Measurements from ENCODE around the gene ST6GALNAC3. TPM values are rescaled to one million over a fixed set of nuclear protein-coding genes. Genes with fewer than 3 reads are reported as not detected.
"Not testable (repeated sequence)": the region's sequence is repeated elsewhere in the genome, so short reads cannot be mapped to it uniquely, and the experiment has no call there.

ST6GALNAC3 gene
- total RNA-seq, 1 donor from 2014 or later, result 4.7 TPM

- Mint-ChIP-seq H3K27me3 (ENCODE audit: low read depth) (peaks cover 3% of the 10 kb centered on the region), H3K27ac (ENCODE audit: unreplicated experiment) (no peak overlapping the region), H3K4me3 (ENCODE audit: unreplicated experiment) (no peak overlapping the region)
Measured at GRCh38 chr1:76048926-76049325, 25.6 kb upstream of the ST6GALNAC3 start.

GRCh38 chr1:76049498-76049897 lies 25.0 kb upstream of the ST6GALNAC3 start:
- H3K4me3 Mint-ChIP-seq (ENCODE audit: unreplicated experiment), result no peak overlapping the region
- H3K4me1 Mint-ChIP-seq (ENCODE audit: low read depth), result peaks cover 4% of the 10 kb centered on the region
- H3K36me3 Mint-ChIP-seq (ENCODE audit: low read depth), result no peaks in the 10 kb centered on the region
- no peak for TF ChIP-seq CTCF (IDR thresholded peaks at IDR 0.05)
- DNase-seq (ENCODE audit: low spot score), result no peak
- H3K27ac Mint-ChIP-seq (ENCODE audit: unreplicated experiment), result no peak overlapping the region
- H3K27me3 Mint-ChIP-seq (ENCODE audit: low read depth), result peaks cover 3% of the 10 kb centered on the region
- H3K9me3 Mint-ChIP-seq (ENCODE audit: low read depth), result no peaks in the 10 kb centered on the region

More at GRCh38 chr1:76048926-76049325, 25.6 kb upstream of the ST6GALNAC3 start:
- no peak for DNase-seq (ENCODE audit: low spot score)
- no peak for TF ChIP-seq CTCF (IDR thresholded peaks at IDR 0.05)
- Mint-ChIP-seq H3K36me3 (ENCODE audit: low read depth) (no peaks in the 10 kb centered on the region), H3K4me1 (ENCODE audit: low read depth) (peaks cover 4% of the 10 kb centered on the region), H3K9me3 (ENCODE audit: low read depth) (no peaks in the 10 kb centered on the region)

- not testable (repeated sequence) for H3K9me3 Mint-ChIP-seq (ENCODE audit: low read depth); DNase-seq (ENCODE audit: low spot score); H3K4me3 Mint-ChIP-seq (ENCODE audit: unreplicated experiment); H3K27me3 Mint-ChIP-seq (ENCODE audit: low read depth); H3K36me3 Mint-ChIP-seq (ENCODE audit: low read depth); H3K27ac Mint-ChIP-seq (ENCODE audit: unreplicated experiment); H3K4me1 Mint-ChIP-seq (ENCODE audit: low read depth)
Measured at GRCh38 chr1:76050073-76050472, 24.5 kb upstream of the ST6GALNAC3 start.

- Mint-ChIP-seq H3K4me3 (ENCODE audit: unreplicated experiment) (no peak overlapping the region), H3K36me3 (ENCODE audit: low read depth) (no peaks in the 10 kb centered on the region), H3K27ac (ENCODE audit: unreplicated experiment) (no peak overlapping the region), H3K27me3 (ENCODE audit: low read depth) (no peaks in the 10 kb centered on the region), H3K4me1 (ENCODE audit: low read depth) (peaks cover 4% of the 10 kb centered on the region), H3K9me3 (ENCODE audit: low read depth) (no peaks in the 10 kb centered on the region)
- no peak for DNase-seq (ENCODE audit: low spot score)
- no peak for TF ChIP-seq CTCF (IDR thresholded peaks at IDR 0.05)
Measured at GRCh38 chr1:76053021-76053420, 21.5 kb upstream of the ST6GALNAC3 start.

- H3K4me3 Mint-ChIP-seq (ENCODE audit: unreplicated experiment), result no peak overlapping the region
- peaks cover 4% of the 10 kb centered on the region for H3K4me1 Mint-ChIP-seq (ENCODE audit: low read depth)
- no peaks in the 10 kb centered on the region for H3K36me3 Mint-ChIP-seq (ENCODE audit: low read depth)
- H3K27me3 Mint-ChIP-seq (ENCODE audit: low read depth), result no peaks in the 10 kb centered on the region
- no peak overlapping the region for H3K27ac Mint-ChIP-seq (ENCODE audit: unreplicated experiment)
- H3K9me3 Mint-ChIP-seq (ENCODE audit: low read depth), result no peaks in the 10 kb centered on the region
- TF ChIP-seq CTCF (IDR thresholded peaks at IDR 0.05), result no peak
- DNase-seq (ENCODE audit: low spot score), result no peak
Measured at GRCh38 chr1:76054359-76054758, 20.2 kb upstream of the ST6GALNAC3 start.

GRCh38 chr1:76055987-76056386 lies 18.6 kb upstream of the ST6GALNAC3 start:
- no peak overlapping the region for H3K4me3 Mint-ChIP-seq (ENCODE audit: unreplicated experiment)
- H3K4me1 Mint-ChIP-seq (ENCODE audit: low read depth), result peaks cover 4% of the 10 kb centered on the region
- H3K27ac Mint-ChIP-seq (ENCODE audit: unreplicated experiment), result no peak overlapping the region
- H3K36me3 Mint-ChIP-seq (ENCODE audit: low read depth), result no peaks in the 10 kb centered on the region
- no peaks in the 10 kb centered on the region for H3K9me3 Mint-ChIP-seq (ENCODE audit: low read depth)
- TF ChIP-seq CTCF (IDR thresholded peaks at IDR 0.05), result no peak
- no peaks in the 10 kb centered on the region for H3K27me3 Mint-ChIP-seq (ENCODE audit: low read depth)
- DNase-seq (ENCODE audit: low spot score), result no peak
